GM12865 (cell line): ENCODE results near the gene ALOX15.
"Not testable (repeated sequence)": the region's sequence is repeated elsewhere in the genome, so short reads cannot be mapped to it uniquely, and the experiment has no call there.

Experiments
- DNase-seq: peaks from one replicate; pipeline ENCODE4 v3.0.0; 2010; ENCODE audit warnings: low read depth
- H3K4me3 ChIP-seq: 2 replicates; pipeline ENCODE4 v1.5.1; 2011; ENCODE audit warnings: mild to moderate bottlenecking, low read depth, low read length, control low read depth
- TF ChIP-seq, protein P1 (sequence below): IDR thresholded peaks from 2 replicates; pipeline ENCODE4 v1.5.1; 2011; ENCODE audit warnings: low read length, control low read depth, low read depth, inconsistent platforms; ENCODE audit not compliant: insufficient read depth; ENCODE audit errors: missing control alignments

The ALOX15 gene

DNA sequence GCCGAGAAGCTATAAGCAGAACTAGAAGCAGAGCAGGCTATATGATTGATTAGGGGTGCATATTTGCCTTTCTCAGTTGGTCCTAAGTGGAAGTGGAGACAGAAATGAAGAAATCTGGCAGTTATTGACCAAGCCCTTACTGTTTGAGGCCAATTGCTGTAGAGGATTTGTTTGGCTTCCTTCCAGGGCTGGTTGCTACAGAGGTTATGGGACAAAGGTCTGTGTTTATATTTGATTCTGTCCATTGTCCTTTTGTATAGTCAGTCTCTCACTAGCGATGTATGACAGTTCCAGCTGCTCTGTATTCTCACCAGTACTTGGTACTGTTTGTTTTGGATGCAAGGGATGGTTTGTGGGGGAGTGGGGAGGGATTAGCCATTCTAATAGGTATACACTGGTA, 7.3 kb upstream of the ALOX15 start:
- no peak overlapping the region for H3K4me3 ChIP-seq
- DNase-seq, result no peak
- TF ChIP-seq, protein P1, sequence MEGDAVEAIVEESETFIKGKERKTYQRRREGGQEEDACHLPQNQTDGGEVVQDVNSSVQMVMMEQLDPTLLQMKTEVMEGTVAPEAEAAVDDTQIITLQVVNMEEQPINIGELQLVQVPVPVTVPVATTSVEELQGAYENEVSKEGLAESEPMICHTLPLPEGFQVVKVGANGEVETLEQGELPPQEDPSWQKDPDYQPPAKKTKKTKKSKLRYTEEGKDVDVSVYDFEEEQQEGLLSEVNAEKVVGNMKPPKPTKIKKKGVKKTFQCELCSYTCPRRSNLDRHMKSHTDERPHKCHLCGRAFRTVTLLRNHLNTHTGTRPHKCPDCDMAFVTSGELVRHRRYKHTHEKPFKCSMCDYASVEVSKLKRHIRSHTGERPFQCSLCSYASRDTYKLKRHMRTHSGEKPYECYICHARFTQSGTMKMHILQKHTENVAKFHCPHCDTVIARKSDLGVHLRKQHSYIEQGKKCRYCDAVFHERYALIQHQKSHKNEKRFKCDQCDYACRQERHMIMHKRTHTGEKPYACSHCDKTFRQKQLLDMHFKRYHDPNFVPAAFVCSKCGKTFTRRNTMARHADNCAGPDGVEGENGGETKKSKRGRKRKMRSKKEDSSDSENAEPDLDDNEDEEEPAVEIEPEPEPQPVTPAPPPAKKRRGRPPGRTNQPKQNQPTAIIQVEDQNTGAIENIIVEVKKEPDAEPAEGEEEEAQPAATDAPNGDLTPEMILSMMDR, result no peak

DNA sequence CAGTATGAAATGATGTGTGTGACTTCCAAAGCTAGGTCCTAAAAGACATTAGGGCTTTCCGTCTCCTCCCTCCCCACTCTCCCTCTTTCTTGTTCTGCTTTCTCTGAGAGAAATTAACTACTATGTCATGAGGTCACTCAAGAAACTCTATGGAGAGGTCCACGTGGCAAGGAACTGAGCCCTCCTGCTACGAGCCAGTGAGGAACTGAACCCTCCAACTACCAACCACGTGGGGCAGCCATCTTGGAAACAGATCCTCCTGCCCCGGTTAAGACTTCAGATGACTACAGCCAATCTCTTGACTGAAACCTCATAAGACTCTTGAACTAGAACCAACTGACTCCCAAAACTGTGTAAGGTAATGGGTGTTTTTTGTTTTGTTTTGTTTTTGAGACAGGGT, 4.2 kb upstream of the ALOX15 start:
- DNase-seq, result no peak
- TF ChIP-seq, protein P1, result no peak
- no peak overlapping the region for H3K4me3 ChIP-seq

DNA sequence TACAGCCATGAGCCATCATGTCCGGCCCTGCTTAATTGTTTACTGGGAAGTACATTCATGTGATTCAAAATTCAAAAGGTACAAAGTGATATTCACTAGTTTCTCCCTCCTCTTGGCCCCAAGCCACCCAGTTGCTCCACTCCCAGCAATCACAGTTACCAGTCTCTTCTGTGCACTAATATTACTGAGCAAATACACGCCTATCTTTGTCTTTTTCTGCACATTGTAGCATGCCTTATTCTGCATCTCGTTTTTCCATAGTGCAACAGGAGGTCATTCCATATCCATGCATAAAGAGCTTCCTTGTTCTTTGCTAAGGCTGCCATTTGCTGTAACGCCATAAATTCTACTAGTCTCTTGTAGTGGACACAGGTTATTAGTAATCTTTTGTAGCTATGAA, 2.2 kb upstream of the ALOX15 start:
- H3K4me3 ChIP-seq, result no peak overlapping the region
- no peak for DNase-seq
- TF ChIP-seq, protein P1, result no peak

DNA sequence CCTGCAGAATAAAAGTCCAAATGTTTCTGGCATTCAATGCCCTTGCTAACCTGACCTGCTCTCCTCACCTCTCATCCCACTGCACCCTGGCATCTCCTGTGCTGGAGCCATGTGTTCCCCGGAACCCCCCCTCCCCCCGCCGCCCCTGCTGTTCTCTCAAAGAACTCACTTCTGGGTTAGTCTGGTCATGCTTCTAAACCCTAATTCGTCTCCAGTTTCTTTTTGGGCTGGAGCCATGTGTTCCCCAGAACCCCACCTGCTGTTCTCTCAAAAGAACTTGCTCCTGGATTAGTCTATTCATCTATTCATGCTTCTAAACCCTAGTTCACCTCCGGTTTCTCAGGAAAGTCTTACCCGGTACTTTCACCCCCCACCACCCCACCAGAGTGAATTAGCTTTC, 808 bp upstream of the ALOX15 start:
- TF ChIP-seq, protein P1, result no peak
- no peak for DNase-seq
- no peak overlapping the region for H3K4me3 ChIP-seq

DNA sequence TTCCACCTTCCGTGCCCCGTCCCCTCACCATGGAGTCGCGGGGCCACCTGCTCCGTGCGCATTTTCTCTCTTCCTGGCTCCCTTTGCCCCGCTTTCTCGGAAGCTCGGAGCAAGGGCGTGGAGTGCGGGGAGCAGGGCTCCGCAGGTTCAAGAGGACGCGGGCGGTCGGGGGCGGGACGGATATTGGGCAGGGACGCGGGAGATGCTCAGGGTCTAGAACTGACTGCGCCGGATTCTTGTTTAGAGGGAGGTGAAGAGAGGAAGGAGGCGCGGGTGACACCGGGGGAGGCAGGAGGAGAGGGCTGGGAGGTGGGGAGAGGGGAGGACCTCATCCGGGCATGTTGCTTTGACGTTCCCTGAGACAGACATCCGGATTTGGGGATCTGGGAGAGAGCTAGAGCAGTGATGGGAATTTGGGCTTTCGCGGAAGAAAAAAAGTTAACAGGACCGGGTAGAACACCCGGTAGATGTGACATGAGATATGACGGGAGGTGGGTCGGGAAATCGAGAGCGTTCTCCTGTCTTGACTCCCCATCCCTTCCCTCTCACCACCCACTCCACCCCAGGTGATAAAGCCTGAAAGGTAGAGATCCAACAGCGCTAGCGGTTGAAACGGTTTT, 799 bp downstream of the ALOX15 start:
- DNase-seq, H3K4me3 ChIP-seq: not testable (repeated sequence)

DNA sequence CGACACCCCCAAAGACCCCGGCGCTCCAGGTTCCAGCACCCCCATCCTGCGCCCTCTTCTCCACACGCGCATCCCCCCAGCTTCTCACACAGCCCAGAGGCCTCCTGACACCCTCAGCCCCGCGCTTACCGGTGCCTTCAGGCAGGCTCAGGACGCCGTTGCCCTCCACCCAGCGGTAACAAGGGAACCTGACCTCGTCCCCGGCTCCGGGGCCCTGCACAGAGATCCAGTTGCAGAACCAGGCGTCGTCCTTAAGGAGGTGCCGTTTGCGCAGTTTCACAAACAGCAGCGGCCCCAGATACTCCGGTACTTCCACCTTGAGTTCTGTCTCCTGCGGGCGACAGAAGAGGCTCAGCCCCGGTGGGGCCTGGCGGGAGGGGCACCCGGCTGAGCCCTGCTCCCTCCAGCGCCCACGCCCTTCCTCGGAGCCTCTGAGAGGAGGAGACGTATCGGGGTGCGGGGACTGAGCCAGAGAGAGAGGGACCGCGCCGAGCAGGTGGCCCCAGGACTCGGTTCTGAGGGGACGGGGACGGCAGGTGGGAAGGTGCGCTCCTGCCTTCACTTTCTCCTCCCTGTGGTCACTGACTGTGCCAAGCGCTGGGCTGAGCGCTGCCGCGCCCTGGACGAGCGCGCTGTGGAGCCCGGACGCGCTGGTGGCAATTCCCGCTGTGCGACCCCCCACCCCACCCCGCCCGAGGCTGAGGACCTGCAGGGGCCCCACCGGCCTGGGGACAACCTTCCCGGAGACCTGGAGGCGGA, 2.0 kb downstream of the ALOX15 start:
- H3K4me3 ChIP-seq, result not testable (repeated sequence)
- DNase-seq, result peak; percentile 35

DNA sequence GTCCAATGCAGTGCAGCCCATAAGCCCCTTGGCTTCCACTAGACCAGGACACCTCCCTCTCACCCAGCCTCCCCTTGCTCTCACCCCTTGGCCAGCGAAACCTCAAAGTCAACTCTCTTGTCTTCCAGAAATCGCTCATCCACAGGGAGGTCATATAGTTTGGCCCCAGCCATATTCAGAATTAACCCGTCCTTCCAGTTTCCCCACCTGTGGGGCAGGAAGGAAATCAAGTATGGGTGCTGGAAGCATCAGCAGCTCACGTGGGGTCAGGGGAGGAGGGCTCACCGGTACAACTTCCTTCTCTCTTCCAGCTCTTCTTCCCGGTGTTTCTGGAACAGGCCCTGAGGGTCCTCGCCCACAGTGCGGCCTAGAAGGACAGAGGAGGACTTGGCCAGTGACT, 2.7 kb downstream of the ALOX15 start:
- H3K4me3 ChIP-seq, DNase-seq: not testable (repeated sequence)

DNA sequence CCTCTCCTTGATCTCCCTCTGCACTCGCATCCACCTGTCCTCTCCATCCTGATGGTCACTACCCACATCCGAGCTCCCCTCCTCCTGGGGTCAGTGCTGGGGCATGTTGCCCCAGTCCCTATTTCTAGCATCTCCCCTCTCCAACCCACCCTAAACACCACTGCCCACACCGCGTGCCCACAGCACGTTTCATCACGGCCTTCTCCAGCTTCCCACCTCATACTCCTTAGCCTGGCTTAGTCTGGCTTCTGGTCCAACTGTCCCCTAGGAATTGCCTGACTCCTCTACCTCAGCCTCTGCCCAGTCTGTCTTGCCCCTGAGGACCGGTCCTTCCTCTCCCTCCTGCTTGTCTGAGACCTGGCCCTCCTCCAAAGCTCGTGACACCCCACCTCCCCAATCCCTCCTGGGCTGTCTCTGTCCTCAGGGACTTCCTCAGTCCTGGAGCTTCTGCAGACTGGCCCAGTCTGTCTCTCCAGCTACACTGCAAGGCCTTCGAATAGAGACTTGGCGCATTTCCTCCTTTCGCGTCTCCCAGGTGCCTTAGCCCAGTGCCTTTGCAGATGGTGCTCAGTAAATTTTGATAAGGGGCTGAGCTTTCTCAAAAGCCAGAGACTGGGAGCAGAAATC, 4.9 kb downstream of the ALOX15 start:
- no peak for DNase-seq
- TF ChIP-seq, protein P1, result no peak
- H3K4me3 ChIP-seq, result no peak overlapping the region
